ENCODE results near the gene DZIP1.

The DZIP1 gene

DNA sequence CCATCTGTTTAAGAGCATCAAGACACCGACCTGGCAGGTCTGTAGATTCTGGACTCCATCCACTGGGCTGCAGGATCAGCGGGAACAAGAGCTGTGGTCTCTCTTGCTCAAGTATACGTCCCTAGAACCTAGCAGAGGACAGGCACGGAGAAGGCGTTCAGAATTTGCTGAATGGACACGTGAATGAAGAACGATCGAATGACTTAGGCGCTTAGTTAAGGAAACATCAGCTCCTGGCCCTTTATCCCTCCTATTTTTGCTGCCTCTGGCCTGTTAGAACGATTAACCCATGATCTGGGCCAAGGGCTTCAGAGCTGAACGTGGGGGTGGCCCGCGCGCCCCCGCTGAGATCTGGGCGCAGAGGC, 953 bp downstream of the DZIP1 start:
- DNase-seq (ENCODE audit: low read depth in 4 of 4, low spot score in 1 of 4), result no peak

DNA sequence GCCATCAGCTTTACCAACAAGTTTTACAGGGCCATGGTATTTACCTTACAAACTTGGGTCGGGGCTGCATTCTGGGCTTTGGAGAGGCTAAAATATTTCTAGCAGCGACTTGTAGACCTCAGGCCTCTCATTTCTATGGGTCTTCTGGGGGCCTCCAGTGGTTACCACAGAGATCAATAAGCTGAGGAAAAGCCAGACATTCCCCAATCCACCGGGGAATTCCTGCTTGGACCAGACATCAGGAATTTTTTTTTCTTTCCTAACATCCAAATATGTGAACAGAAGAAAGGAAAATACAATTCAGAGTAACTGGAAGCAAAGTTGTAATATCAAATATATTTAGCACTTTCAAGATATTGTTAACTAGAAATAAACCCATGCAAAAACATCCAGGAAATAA, 1.5 kb downstream of the DZIP1 start:
- DNase-seq (ENCODE audit: low read depth in 4 of 4, low spot score in 1 of 4), result no peak

DNA sequence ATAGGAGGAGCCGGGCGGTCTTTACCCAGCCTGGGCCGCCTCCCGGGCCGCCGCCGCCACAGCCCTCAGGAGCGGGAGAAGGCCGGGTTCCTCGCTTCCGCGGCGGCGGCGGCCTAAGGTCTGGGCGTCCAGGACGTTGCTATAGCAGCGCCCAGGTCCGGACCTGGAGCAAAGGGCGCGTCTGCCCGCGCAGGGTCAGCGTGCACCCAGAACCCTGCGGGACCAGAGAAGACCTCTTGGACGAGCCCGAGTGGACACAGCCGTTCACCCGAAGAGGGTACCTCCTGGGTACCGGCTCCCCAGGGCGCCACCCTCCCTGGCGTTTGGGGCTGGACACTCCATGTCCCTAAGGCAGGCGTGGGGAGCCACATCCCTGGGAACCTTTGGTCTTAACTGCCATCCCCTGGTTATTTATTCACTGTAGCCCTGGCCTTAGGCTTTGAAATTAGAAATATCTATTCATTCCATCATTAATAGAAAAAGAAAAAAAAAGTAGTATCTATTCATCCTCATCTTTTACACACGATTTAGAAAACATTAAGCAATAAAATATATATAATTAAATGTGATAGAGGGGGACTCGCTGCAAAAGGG, 2.4 kb downstream of the DZIP1 start:
- no peak for DNase-seq (ENCODE audit: low read depth in 4 of 4, low spot score in 1 of 4)

DNA sequence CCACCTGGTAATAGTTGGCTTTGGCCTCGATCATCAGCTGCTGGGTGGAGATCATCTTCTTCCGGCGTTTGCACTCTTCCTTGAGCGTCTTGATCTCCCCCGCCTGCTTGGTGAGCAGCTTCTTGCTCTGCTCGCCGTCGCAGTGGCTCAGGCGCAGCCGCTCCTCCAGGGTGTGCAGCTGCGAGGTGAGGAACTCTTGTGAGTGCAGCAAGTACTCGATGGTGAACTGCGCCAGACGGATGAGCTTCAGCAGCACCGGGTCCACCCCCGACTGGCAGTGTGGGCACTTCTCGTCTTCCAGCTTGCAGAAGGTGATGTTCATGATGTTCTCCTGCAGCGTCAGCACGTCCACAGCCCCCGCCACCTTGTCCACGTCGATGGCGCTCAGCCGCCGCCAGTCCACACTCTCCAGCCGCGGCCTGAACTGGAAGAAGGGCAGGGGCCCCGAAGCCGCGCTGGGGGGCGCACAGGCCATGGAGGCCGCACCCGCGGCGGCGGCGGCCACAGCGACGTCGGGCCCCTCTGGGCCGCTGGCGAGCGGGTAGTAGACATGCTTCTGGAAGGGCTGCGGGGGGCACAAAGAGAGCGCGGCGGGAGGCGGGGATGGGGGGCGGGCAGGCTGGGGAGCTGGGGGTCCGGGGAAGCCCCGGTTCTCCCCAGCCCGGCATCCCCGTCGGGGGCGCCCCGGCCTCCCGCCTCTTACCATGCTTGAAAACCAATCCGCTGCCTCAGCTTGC, 3.0 kb downstream of the DZIP1 start:
- no peak for DNase-seq (ENCODE audit: low read depth in 4 of 4, low spot score in 1 of 4)

DNA sequence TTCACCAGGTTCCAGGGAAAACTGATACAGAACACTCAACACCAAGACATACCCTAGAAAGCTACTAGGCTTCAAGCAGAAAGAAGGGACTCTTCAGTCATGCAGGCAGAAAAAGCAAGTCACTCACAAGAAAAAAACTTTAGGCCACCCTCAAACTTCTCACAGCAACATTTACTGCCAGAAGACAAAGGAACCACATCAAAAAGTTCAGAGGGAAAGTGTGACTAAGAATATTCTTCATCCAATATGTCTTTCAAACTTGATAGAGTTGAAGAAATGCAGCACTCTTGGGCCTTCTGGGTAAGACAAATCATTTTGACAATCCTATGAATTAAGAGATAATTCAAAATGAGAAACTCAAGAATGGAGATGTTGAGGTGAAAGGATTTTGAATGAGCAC, 7.7 kb downstream of the DZIP1 start:
- no peak for DNase-seq (ENCODE audit: low read depth in 4 of 4, low spot score in 1 of 4)

DNA sequence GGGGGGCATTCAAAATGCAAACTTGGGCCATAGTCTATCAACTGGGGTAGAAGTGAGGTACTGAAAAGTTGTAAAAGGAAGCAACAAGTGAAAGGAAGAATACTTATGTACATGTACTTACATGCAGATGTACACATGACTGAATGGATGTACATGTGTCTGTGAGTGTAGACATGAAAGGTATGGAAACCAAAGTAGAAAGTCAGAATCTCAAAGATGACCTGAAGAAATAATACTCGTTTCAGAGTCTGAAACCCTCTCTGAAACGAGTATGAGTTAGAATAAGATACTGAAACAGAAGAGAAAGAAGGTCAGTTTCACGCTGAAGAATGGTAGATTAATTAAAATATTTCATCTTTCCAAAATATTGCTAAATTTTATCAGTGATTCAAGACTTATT, 13.9 kb downstream of the DZIP1 start:
- DNase-seq (ENCODE audit: low read depth in 4 of 4, low spot score in 1 of 4), result no peak

DNA sequence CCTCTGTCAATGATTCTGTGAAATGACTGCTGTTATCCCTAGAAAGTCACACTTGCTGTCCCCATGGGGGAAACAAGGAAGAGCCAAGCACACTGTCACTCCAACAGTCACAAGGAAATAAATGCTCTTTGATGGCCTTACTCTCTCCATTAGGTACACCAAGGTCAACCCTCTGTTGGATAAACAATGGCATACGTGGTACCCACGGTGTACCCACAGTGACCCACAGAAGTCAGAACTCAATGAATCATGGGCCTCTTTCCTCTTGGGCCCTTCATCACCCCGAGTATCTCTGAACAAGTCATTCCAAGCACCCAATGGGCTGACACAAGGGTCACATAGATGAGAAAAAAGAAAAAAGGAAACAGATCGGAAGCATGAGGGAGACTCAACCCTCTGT, 15.4 kb downstream of the DZIP1 start:
- no peak for DNase-seq (ENCODE audit: low read depth in 4 of 4, low spot score in 1 of 4)

DNA sequence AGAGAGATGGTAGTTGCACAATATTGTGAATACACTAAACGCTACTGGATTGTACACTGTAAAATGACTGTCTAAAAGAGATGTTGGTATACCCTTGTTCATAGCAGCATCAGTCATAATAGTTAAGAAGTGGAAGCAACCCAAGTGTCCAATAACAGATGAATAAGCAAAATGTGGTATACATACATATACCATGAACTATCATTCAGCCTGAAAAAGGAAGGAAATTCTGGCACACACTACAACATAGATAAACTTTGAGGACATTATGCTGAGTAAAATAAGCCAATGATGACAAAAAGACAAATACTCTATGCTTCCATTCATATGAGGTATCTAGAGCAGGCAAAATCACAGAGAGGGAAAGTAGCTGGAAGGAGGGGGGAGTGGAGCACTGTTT, 16.0 kb downstream of the DZIP1 start:
- DNase-seq (ENCODE audit: low read depth in 4 of 4, low spot score in 1 of 4), result no peak

DNA sequence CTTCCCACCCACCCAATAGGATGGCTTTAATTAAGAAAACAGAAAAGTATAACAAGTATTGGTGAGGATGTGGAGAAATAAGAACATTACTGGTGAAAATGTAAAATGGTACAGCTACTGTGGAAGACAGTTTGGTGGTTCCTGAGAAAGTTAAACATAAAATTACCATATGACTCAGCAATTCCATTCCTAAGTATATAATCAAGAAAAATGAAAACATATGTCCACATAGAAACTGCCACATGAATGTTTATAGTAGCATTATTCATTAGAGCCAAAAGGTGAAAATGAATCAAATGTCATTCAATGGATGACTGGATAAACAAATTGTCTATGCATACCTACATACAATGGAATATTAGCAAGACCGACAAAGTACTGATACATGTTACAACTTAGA, 16.9 kb downstream of the DZIP1 start:
- no peak for DNase-seq (ENCODE audit: low read depth in 4 of 4, low spot score in 1 of 4)

DNA sequence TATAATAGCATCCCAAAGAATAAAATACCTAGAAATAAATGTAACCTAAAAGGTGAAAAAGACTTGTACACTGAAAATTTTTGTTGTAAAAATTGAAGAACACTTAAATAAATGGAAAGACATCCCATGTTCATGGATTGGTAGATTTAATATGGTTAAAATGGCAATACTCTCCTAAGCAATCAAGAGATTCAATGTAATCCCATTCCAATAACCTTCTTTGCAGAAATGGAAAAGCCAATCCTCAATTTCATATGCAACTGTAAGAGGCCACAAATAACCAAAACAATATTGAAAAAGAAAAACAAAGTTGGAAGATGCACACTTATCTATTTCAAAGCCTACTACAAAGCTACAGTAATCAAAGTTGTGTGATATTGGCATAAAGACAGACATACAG, 17.7 kb downstream of the DZIP1 start:
- DNase-seq (ENCODE audit: low read depth in 4 of 4, low spot score in 1 of 4), result no peak

DNA sequence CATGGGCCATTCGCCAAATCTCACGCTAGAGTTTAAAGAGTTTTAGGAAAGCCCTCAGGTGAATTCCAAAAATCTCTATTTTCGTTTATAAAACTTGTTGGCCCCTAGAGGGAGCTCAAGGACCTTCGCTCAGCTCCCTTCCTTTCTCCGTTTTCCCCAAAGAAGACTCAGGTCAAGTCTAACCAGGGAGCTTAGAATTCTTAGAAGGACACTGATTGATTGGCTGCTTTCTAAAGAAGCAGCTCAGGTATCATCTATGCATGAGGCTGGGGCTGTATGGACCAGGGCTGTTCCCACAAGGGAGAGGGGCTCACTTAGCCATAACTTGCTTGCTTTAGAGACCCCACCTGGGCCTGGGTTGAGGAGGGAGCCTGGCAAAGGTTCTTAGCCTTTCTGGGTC, 20.5 kb downstream of the DZIP1 start:
- no peak for DNase-seq (ENCODE audit: low read depth in 4 of 4, low spot score in 1 of 4)

DNA sequence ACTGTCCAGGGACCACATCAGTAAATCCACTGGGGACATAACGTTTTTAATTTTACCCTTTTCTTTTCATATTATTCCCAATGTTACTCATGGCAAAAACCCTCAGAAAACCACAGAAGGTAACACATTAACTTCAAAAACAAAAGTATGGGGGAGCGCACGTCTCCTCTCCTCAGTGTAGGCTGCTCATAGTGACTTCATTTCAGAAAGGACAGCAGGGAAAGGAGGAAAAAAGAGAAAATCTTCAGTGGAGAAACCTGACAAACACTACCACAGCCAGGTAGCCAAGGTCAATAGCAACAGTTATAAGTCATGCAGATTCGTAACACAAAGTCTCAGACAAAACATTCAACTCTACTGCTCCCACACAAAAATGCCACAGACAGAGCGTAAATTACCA, 21.4 kb downstream of the DZIP1 start:
- no peak for DNase-seq (ENCODE audit: low read depth in 4 of 4, low spot score in 1 of 4)

DNA sequence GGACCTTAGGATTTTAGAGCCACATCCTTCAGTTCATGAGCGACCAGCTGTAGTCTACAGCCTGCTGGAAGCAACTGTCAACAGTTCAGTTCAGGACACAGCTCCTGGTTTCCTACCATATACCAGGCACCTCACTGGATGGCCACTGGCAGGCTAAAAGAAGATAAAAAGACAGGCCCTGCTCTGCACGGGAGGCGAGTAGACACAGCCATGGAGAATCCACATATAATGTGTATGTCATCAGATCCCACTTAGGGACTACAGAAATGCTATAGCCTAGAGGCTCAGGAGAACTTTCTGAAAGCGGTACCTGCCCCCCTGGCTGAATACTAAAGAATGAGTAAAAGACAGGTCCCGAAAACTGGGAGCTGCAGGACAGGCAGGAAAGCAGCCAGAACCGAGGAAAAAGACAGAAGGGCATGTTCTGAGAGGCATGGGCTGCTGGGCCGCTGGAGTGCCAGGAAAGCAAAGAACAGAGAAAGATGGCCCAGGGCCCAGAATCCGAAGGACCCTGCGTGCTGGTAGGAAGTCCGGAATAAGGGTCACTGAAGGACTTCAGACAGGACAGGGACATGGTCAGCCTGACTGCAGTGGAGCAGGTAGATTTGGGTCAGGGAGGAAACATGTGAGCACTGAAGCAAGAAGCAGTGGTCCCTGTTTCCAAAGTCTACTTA, 23.5 kb downstream of the DZIP1 start:
- DNase-seq (ENCODE audit: low read depth in 4 of 4, low spot score in 1 of 4), result no peak

DNA sequence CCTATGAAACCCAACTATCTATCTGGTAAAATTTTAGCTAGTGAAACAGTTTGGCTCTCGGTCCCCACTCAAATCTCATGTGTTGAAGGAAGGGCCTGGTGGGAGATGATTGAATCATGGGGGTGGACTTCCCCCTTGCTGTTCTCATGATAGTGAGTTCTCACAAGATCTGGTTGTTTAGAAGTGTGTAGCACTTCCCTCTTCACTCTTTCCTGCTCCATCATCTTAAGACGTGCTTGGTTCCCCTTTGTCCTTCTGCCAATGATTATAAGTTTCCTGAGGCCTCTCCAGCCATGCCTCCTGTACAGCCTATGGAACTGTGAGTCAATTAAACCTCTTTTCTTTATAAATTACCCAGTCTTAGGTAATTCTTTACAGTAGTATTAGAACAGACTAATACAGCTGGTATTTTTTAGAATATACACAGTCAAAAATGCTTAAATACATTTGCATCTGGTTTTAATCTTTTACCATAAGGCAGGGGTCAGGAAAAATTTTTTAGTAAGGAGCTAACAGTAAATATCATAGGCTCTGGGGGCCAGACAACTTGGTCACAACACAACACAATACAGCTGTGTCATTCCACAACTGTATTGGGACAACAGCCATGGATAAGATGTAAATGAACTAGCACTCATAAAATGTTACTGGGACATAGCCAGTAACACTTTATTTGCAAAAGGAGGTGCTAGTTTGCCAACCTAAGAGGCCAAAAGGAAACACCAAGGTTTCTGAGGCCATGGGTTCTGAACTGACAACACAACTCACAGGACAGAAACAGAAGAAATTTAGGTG, 24.3 kb downstream of the DZIP1 start:
- no peak for DNase-seq (ENCODE audit: low read depth in 4 of 4, low spot score in 1 of 4)

DNA sequence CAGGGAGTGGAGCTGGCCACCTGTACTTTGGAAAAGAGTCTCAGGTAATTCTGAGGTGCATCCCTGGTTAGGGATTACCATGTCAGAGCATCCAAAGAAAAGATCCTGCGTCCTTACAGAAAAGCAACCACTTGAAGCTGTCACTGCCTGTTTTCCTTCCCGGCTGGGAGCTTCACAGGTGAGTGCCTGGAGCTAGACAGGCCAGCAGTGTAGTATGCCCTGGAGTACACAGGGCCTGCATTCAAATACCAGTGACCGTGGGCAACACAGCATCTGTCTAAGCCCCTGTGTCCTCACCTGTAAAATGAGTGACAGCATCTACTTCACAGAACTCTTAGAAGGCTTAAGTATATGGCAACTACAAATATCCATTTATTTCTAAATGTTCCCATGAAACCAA, 29.0 kb downstream of the DZIP1 start:
- DNase-seq (ENCODE audit: low read depth in 4 of 4, low spot score in 1 of 4), result no peak

DNA sequence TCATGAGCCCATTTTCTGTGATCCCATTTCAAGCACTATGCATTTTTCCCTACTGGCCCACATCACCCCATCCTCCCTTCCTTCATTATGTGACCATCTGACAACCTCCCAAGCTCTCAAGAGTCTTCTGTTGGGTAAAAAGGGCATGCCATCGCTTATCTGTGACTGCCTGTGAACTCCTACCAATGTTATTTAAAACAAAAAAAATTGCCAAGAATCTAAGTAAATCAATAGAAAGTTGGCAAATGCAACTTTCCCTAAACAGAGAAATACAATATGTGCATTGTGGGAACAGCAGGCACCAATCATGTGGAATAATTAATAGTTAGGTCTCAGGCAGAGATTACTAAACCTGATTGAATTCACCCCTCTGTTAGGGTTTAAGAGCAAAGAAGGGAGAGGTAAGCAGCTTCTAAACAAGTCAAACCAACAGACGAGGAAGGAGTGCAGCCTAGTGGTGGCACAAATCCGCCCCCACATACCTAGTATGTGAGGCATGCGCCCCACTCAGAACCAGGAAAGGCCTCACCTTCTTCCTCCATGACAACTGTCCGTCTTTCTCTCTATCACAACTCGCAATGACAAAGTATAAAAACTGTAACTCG, 29.8 kb downstream of the DZIP1 start:
- no peak for DNase-seq (ENCODE audit: low read depth in 4 of 4, low spot score in 1 of 4)

DNA sequence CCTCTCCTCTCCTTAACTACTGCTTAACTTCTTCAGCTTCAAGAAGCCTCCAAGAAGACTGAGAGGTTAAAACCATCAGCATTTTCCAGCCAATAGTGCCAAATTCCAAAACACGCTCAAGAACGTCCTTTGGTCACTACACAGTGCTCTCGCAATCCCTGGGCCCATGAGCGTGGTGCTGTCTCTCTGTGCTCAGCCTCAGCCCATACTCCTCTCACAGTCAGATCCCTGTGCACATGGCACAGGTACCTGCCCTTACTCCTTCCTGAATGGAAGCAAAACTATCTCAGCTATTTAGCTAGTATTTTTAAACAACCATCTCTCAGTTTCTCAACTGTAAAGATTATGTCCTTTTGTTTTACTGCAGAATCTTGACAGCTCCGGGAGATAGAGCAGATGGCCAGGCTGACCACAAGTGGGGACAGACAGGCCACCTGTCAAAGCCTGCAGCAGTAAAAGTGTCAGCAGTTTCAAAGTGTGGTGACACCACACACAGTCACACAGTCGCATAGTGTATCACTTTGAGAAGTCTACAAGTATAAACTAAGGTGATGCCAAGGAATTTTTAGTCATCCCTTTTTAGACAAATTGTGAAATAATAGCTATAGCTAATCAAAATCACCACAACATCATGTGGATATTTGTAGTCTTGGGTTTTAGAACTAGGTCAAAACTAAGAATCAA, 35.7 kb downstream of the DZIP1 start:
- no peak for DNase-seq (ENCODE audit: low read depth in 4 of 4, low spot score in 1 of 4)

DNA sequence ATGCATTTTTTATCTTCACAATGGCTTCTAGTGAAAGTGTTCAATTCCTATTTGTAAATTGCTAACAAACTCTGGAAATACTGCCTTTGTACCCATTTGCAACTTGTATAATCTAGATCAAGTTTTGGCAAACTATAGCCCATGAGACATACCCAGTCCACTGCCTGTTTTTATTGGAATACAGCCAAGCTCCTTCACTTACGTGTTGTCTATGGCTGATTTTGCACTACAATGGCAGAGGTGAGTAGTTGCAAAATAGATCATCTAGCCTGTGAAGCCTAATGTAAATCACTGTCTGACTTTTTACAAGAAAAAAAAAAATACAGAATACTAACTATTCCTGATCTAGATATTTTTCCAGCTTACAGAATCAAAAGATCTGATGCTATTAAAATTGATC, 37.1 kb downstream of the DZIP1 start:
- no peak for DNase-seq (ENCODE audit: low read depth in 4 of 4, low spot score in 1 of 4)

DNA sequence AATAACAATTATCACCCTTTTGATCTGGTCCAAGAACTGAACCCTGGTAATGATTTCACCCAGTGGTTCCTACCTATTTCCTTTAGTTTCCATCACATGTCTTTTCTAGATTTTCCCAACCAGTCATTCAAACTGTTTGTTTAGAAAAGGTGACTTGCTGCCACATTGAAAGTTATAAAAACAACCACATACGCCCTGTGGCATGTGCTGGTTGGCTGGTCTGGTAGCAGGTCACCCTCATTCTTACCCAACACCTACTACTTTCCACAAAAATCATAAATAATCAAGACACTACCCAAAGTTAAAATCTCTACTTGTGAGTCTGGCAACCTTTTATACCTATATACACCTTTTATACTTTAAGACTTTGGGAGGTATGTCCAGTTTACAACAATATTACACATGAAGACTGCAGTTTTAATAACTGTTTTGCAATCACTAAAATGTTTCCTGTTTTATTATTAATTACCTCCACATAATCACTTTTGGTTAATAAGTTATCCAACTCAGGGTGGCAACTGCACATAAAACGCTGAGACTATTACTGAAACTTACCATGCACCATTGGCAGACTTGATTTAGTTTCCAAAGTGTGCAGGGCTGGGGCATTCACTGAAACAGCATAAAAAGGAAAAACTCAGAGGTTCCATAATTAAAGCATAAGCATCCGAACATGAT, 38.9 kb downstream of the DZIP1 start:
- DNase-seq (ENCODE audit: low read depth in 4 of 4, low spot score in 1 of 4), result no peak

DNA sequence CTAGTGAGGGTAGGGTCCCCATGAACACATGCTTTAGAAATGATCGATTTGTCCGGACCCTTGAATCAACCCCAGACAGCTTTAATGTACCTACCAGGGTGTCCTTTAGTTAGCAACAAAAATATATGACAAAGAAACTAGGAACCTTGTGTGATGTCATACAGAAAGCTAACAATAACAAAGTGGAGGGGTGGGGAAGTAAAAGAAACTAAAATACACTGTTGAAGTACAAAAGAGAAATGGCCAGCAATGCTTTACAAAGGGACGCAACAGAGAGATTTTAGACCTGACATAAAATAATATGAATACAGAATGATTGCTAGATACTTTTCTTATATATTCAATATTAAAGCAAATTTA, 40.0 kb downstream of the DZIP1 start:
- no peak for DNase-seq (ENCODE audit: low read depth in 4 of 4, low spot score in 1 of 4)

Data from stimulated activated CD4-positive, alpha-beta T cell treated with anti-CD3 and anti-CD28 coated beads, Interleukin-1b, Interleukin-23, amount 100 ng/mL, for 24 hours (primary cell).